Stimulated activated CD4-positive, alpha-beta T cell treated with anti-CD3 and anti-CD28 coated beads, Interleukin-12 subunit alpha, Interleukin-12 subunit beta, amount 100 ng/mL, for 24 hours (primary cell): ENCODE measurements around the gene MUS81.
A peak's percentile ranks its signal among the peaks of the same experiment; 100 is the strongest.
"Not testable (repeated sequence)": the region's sequence is repeated elsewhere in the genome, so short reads cannot be mapped to it uniquely, and the experiment has no call there.

Experiments
- DNase-seq, 2 experiments: peaks; one replicate each; pipeline ENCODE4 v3.0.0-alpha.2; 2020; ENCODE audit warnings: low read depth in 2 of 2

MUS81 gene

DNA sequence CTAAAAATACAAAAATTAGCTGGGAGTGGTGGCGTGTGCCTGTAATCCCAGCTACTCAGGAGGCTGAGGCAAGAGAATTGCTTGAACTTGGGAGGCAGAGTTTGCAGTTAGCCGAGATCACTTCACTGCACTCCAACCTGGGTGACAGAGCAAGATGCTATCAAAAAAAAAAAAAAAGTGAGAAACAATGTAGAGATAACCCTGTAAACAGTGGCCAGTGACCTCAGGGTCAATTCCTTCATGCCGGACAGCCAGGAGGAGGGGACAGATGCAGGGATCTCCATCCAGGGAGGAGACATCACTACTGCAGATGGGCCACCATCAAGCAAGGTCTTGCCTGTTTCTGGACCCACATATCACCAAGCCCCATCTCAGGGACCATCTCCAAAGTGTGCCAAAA, 12.5 kb upstream of the MUS81 start:
- no peak for DNase-seq

DNA sequence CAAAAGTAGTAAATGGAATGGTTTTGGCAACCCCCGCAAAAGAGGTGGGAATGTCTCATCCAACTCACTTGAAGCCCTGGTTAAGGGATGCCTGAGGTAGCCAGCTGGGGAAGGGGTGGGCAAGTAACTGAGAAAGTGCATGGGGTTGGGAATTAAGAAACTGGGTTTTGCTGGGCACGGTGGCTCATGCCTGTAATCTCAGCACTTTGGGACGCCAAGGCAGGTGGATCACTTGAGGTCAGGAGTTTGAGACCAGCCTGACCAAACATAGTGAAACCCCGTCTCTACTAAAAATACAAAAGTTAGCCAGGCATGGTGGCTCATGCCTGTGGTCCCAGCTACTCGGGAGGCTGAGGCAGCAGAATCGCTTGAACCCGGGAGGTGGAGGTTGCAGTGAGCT, 11.5 kb upstream of the MUS81 start:
- DNase-seq, result not testable (repeated sequence)

DNA sequence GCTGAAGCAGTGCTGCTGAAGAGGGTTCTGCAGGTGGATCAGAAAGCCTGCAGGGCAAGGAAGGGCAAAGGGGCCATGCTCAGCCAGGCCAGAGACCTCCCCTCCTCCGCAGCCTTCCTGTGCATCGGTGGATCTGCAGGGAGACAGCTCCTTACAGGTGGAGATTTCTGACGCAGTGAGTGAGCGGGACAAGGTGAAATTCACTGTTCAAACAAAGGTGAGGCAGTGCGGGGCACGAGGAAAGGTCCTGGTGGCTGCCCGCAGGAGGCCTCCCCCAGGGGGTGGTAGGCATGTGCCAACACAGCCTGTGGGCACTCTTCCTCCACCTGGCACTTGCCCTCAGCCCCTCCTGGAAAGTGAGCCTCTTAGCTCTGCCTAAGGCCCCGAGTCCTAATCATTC, 10.9 kb upstream of the MUS81 start:
- no peak for DNase-seq

DNA sequence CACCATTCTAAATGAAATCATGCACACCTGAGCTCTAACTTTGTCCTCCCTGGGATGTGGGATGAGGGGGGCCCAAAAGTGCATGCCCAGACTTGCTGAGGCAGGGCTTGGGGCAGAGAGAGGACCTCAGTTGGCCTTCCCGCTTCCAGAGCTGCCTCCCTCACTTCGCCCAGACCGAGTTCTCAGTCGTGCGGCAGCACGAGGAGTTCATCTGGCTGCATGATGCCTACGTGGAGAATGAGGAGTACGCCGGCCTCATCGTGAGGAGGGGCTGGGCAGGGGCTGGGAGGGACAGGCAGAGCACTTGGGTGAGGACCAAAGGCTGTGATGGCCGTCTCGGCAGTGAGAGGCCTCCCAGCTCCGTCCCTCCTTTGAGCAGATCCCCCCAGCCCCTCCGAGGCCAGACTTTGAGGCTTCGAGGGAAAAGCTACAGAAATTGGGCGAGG, 10.4 kb upstream of the MUS81 start:
- no peak for DNase-seq

DNA sequence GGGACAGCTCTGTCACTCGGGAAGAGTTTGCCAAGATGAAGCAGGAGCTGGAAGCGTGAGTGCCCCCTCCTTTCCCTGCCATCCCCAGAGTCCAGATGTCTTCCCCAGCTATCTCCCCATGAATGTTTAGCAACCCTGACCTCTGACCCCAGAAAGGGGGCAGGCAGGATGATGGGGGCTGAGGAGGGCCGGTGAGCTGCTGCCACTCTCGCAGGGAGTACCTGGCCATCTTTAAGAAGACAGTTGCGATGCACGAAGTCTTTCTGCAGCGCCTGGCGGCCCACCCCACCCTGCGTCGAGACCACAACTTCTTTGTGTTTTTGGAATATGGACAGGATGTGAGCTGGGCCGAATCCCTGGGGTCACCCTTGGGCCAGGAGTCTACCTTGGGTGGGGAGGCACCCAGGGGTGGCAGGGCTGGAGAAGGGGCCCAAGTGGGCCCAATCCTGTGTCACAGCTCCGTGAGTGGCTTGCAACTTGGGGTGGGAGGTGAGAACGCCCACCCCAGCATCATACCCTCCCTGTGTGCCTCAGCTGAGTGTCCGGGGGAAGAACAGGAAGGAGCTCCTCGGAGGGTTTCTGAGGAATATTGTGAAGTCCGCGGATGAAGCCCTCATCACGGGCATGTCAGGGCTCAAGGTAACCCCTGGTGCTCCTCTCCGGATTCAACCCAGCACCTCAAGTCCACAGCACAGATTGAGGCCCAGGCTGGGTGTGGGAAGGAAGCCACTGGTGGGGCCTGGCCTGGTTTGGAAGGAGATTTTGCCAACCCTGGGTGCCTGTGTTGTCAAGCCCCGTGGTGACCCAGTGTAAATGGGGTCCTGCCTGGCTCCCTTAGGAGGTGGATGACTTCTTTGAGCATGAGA, 9.8 kb upstream of the MUS81 start:
- DNase-seq, result no peak

DNA sequence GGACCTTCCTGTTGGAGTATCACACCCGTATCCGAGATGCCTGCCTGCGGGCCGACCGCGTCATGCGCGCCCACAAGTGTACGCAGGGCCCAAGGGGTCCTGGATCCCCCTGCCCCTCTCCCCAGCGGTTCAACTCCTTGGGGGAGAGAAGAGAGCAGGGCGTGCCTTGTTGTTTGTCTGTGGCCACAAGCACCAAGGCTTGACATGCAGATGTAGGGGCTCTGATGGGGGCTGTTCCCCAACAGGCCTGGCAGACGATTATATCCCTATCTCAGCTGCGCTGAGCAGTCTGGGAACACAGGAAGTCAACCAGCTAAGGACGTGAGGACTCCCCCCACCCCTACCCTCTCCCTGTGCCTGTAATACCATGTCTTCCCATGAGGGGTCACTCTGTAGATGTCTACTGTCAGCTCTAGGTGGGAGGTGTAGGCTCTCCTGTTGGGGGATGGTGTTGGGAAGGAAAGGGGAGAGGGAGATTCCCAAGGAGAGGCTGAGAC, 9.1 kb upstream of the MUS81 start:
- no peak for DNase-seq

DNA sequence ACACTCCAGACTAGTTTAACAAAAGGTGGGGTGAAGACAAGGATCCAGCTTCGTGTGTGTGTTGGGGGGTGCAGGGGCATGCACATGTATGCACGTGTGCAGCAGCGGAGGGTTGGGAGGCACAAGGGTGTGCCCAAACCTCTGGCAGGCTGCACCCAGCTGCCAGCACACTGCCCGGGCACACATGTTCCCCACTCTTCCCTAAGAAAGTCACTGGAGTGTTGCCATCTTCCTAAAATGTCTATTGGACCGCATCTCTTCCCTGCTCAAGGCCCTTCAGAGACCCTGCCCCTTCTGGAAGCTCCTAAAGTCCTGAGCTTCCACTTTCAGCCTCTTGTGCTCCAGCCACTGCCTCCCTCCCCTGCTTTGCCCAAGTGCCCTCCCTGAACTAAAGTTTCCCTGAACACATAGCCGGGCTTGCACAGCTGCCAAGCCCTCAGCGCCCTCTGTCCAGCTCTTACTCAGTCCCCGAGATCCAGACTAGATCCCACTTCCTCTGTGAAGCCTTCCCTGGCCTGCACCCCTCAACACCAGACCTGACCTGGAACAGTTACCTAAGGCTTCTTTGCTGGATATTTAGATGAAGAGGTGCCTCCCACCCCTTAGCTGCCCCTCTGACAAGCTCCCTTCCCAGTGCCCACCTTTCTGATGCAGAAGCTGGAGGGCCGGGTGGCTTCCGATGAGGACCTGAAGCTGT, 8.3 kb upstream of the MUS81 start:
- DNase-seq, result no peak

DNA sequence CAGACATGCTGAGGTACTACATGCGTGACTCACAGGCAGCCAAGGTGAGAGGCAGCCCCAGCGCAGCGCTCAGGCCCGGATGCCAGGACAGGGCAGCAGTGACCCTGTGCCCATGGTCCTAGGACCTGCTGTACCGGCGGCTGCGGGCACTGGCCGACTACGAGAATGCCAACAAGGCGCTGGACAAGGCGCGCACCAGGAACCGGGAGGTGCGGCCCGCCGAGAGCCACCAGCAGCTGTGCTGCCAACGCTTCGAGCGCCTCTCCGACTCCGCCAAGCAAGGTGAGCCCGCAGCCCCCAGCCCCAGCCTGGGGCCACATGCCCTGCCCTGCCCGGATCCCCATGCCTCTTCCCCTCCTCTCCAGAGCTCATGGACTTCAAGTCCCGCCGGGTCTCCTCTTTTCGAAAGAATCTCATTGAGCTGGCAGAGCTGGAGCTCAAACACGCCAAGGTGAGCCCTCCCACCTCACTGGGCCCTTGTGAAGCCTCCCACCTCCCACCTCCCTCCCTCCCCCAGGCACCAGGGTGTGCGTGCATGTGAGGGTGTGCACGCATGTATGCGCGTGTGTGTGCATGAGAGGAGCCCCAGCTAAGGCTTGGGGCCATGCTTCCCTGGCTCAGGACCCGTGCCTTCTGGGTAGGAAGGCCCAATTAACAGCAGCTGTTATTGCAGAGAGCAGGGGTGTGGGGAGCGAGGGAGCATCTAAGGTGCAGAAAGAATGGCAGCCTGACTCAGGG, 7.6 kb upstream of the MUS81 start:
- no peak for DNase-seq

DNA sequence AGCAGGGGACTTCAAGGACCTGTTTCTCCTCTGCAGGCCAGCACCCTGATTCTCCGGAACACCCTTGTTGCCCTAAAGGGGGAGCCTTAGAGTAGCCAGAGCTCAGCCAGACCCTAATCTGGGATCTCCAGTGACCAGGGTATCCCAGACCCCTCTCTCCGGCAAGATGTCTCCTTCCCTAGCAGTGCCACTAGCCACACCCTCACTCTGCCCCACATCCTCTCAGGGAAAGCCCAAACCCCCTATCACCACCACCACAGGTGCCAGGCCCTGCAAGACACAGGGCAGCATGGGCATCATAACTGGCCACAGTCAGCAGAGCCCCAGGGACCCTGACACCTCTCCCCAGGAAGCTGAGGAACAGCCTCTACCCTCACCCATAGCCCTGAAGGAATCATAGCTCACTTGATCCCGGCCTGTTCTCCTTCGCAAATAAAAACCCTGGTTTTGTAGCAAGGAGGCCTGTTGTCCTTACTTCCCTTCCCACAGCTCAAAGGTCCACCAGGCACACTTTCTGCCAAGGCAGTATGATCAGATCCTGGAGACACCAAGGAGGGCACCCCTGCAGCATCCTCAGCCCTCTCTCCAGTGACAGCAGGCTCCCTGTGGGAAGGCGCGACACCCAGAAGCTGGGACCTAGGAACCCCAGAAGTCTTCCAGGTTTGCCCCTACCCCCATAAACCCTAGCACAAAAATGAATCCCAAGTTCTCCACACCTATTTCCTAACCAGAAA, 6.8 kb upstream of the MUS81 start:
- DNase-seq, result no peak

DNA sequence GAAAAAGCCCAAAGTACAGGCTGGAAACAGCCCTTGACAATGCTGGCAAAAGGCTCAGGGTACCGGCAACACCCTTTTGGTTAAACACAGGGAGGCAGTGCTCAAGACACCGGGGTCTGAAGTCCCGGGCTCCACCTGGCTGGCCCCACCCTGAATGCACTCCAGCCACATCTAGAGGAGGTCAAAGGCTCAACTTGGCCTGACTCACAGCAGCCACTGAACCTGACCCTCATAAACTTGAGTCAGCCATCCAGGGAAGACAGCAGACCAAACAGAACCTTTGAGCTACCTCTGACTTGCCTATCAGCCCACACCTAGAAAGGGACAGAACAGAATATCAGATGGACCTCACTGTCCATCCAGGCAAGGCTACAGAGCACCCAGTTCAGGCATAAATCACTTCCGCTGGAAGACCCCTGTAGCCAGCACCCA, 6.1 kb upstream of the MUS81 start:
- DNase-seq, result no peak

DNA sequence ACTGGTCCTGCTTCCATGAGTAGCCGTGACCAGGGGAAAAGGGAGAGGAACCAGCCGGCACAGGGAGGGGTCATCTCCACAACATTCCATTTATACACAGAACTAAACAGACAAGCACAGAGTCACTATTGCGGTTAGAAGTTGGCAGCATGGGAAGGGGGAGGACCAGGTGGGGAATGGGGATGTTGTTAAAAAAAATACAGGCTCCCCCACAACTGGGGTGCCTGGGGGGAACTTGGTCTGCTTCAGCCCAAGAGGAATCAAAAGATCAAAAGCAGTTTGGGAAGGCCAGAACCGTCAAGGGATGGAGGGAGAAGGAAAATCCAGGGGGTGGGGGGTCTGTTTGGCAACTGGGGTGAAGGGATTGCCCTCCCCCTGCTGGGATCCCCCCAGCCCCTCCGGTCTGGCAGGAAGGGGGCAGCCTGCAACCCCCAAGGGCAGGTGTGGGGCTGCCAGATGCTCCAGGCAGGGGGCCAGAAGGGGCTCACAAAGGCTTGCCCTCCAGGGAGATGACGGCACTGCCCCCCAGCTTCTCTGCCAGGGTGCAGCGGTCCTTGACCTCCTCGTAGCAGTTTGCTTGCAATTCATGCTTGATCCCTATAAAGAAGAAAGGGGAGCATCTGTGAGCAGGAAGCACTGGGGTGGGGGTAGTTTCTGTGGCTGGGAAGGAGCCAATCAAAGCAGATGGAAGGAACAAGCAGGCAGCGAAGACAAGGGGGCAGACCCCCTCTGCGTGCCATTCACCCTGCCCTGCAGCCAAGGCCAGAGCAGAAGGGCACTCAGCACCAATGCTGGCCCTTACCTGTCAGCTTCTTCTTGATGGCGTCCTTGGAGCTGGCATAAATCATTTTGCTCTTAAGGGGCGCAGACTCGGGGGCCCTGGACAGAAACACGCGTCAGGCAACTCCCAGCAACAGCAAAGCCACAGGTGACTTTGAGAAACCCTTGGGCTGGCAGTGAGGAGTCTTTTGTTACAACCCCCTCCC, 5.1 kb upstream of the MUS81 start:
- no peak for DNase-seq

DNA sequence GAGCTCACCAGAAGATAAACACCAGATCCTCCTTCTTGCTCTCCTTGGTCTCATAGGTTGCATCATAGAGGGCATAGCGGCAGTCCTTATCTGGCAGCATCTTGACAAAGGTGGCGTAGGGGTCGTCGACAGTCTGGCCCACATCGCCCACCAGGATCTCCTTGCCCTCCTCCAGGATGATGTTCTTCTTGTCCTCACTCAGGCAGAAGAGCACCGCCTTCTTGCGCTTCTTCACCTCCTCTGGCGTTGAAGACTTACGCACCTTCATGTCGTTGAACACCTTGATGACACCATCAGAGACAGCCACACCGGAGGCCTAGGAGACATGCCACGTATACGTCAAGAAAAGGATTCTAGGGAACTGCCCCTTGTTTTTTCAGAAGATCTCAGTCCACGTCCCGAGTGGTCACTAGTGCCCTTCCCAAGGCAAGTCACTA, 4.3 kb upstream of the MUS81 start:
- DNase-seq, result no peak

DNA sequence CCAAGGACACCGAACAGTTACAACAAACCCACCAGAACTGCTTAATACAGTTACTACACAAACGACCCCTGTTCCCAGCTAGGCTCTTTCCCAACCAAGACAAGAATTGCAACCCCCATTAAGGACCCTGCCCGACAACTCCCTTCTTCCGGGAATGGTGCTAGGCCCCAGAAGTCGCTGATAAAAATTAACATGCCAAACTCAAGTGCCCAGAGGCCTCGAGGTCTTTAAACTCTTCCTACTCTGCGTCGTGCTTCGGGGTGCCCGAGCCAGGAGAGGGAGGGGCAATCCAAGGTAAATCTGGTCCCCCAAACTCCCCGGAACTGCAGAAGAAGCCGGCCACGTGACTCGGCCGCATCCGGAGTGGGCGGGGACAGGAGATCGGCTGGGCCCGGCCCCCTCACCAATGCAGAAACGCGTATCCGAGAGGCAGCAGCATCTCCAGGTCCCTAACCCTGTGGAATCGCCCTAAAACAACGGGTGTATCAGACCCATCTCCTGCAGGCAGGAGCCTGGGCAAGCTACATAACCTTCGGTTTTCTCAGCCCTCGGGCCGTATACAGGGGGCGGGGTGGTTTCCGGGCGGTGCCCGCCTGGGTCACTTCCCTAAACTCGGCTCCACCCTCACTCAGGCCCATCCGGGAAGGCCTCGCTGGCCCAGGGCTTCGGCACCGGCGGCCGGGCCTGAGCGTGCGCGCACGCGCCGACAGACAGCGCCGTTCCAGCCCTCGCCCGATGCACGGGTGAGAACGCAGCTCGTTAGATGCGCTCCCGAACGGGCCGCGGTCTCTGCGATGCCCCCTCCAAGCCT, 3.3 kb upstream of the MUS81 start:
- peak; percentile 55 to 79 for DNase-seq

DNA sequence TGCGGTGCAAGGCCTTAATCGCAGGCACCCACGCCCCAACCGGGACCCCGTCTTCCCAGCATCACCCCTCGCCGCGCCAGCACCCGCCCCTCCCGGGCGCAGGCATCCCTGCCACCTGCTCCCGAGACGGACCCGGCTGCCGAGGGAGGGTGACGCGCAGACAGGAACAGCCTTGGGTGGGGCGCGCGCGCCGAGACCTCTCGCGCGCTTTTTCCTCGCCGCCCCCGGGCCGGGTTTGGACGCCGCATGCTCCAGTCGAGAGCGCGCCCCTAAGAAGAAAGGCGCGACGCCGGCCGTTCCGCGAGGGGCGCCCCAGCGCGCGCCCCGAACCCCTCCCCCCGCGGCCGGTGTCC, 2.8 kb upstream of the MUS81 start:
- peak in 1 of 2 experiments; percentile 43 for DNase-seq

DNA sequence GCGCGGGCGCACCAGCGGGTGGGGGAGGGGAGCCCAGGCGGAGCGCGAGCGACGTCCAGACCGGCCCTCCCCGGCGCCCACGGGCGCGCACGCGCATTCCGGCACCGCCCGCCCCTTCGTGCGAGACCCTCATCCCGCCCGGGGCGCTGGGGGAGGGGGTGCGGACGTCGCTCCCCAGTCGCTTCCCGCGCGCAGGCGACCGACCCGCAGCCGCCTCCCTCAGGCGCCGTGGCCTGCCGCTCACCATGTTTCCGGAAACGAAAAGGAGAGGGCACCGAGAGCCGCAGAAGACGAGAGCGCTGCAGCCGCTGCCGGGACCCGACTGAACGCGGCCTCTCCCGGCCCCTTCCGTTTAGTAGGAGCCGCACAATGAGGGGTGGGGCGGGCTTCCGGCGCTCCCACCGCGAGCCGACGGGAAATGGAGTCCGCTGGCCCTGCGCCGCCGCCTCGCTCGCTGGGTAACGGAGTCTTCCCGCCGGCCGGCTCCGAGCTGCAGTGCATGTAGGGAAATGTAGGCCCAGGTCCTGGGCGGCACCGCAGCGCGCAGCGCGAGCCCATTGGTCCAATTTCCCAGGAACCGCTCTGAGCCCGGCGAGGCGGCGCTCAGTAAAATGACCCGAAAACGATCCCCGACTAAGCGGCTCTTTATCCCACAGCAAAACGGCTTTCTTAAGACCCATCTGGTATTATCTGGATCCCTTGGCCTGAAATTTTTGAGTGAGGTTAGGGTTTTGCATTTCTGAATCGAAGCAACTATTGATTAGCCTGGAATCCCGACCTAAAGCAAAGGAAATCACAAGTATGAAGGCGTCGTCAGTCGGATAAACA, 2.2 kb upstream of the MUS81 start, which contains the start of gene CFL1:
Gene CFL1, minus strand, starts transcription at position 328 of the 828 bp plus-strand sequence. Its CDS starts 81 bp downstream, at position 247.
- DNase-seq, result peak; percentile 94 to 95

DNA sequence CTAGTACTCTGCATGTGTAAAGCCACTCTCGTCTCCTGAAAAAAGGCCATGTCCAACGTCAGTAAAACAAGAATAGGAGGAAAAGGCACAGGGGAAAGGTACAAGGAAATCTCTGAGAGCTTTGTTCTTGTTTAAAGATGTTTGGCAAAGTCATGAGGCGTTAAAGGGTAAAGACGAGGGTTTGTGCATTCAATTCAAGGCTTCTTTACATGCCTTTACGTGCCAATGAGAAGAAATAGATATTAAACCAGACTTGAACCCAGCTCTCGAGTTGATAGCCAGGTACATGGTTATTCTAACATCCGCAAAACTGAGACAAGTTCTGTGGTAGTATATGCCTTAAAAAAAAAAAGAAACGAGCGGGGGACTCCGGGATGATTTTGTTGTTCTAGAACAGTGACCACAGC, 1.5 kb upstream of the MUS81 start:
- no peak for DNase-seq

DNA sequence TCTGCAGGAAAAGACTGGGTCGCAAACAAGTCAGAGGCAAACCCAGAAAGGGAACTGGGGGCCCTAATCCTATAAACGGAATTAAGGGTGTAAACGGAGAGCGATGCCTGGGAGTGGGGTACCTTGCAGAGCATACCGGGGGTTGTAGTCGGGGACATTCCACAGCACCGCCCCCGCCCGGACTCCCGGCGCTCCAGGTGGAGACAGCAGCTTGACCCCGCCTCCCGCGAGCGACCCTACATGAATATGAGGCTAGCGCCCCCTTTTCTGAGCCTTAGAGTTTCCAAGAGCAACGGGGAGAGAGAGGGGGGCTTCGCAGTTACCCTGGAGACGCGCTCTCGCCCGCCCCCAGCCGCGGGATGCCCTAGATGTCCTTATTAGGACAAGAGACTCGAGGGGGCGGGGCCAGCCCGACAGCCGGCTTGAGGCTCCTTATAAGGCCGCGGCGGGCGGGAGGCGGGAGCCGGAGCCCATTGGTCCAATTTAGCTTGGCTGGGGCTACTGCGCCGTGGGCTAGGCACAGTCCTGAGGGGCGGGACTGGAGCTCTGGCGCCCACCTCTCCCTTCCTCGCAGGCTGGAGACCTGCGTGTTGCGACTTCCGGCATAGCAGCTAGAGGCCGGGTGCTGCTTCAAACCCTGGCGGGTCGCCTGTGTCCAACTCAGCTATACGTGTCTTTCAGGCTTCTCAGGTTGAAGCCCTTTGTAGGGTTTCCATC, 980 bp upstream of the MUS81 start:
- peak; percentile 93 to 98 for DNase-seq

DNA sequence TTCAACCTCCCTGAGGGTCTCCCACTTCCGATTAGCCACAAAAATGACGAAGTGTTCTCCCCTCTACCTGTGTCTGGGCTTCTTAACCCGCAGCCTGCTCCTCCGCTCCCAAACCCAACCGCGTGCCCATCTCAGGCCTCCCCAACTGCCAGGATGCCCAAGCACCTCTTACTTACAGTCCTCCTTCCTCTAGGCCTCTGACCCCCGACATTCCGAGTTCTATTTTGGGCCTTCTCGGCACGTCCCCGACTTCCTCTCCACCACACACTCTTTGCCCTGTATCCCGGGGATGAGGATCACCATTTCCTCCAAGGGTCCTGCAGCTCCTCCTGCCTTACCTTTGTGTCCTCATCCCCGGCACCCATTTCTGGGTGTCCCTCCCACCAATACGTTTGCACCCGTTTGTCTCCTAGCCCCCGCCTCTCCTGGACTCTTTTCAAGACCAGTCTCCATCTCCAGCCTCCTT, 388 bp upstream of the MUS81 start:
- peak in 1 of 2 experiments; percentile 37 for DNase-seq
